T-helper 2 cell (primary cell): ENCODE measurements around the gene CNTN5.
"Not testable (repeated sequence)": the region's sequence is repeated elsewhere in the genome, so short reads cannot be mapped to it uniquely, and the experiment has no call there.

Source experiments
- DNase-seq, 5 experiments: peaks; one replicate each; pipeline versions ENCODE4 v3.0.0 to v3.0.0-alpha.2; 2012 to 2022

Gene CNTN5

DNA sequence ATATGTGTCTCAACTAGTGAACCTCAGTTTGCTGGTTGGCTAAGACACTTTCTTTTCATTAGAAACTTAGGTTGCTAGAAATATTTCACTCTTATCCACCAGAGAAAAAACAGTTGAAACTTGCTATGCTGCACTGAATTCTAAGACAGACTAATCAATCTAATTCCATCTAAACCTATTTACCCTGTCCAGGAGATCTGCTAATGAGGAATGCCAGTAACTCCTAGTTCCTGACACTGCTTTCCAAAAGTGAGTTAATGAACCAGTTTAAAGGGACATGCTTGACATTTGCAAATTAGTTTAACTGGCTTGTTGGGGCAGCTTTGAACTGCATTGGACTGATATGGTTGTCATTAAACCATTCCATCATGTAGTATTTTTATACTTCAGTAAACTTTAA, 258.5 kb downstream of the CNTN5 start:
- no peak for DNase-seq

DNA sequence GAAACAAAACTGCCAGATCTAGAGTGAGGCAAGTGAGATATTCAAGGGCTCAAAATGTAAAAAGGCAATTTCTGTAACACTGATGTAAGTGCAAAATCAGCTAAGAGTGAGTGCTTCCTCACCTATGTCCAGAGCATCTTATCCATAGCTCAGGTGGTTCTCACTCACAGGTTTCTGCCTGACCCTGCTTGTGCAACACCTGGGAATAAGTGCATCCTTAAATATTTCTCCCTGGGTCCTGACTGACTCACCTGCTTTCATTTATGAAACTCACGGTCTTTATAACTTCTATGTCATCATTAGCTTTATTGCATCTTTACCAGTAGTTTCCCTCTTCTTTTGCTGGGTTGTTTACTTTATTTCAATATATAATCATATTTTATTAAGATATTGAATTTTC, 260.6 kb downstream of the CNTN5 start:
- DNase-seq, result no peak

DNA sequence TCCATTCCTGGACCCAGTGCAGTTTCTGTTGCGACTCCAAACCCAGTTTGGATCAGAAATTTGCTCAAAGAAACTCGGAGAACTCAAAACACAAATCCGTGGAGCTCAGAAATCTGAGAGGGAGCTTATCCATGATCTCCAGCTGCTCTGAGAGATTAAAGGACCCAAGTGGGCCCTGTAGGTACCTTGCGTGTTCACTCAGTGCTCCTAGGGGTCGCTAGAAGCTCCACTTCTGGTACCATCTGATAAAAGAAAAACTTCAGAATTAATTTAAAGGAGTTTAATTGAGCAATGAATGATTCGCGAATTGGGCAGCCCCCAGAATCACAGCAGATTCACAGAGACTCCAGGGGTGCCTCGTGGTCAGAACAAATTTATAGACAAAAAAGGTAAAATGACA, 277.2 kb downstream of the CNTN5 start:
- DNase-seq, result not testable (repeated sequence)

DNA sequence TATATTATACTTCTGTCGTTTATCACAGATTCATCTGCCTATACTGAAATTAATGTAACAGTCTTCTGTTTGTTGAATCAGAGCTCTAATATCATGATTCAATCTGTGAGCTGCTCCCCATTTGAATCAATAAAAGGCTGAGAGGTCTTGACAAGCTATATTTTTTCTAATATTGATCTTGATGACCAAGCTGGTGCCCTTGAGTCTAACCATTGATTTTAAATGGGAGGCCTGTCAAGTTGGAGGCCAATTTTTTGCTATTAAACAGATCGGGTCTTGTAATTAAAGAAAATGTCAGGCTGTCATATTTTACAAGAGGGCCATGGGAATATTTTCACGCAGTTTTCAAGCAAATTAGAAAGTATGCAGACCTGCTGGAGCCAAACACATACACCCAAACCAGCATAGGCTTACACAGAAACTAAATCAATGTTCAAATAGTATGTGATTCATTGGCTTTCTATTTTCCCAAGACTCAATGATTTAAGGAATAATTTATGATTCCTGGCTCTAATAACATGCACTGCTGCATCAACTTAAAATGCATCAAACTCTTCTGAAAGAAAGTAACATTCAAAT, 286.9 kb downstream of the CNTN5 start:
- DNase-seq, result no peak

DNA sequence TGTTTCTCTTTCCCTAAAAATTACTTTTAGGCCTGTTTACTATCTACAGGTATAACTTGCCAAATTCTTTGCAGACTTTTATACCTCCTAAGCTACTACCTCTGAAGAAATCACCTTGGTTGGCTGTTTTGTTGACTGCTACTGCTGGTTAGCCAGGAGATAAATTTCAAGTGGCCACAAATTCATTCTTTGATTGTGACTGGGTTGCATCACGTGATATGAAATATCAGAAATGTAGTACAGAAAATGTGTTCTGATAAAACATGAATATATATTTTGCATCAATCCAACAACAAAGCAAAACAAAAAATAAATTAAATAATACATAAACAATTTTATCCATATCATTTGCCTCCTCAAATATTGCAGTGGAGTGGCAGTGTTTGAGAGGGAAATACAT, 291.1 kb downstream of the CNTN5 start:
- no peak for DNase-seq

DNA sequence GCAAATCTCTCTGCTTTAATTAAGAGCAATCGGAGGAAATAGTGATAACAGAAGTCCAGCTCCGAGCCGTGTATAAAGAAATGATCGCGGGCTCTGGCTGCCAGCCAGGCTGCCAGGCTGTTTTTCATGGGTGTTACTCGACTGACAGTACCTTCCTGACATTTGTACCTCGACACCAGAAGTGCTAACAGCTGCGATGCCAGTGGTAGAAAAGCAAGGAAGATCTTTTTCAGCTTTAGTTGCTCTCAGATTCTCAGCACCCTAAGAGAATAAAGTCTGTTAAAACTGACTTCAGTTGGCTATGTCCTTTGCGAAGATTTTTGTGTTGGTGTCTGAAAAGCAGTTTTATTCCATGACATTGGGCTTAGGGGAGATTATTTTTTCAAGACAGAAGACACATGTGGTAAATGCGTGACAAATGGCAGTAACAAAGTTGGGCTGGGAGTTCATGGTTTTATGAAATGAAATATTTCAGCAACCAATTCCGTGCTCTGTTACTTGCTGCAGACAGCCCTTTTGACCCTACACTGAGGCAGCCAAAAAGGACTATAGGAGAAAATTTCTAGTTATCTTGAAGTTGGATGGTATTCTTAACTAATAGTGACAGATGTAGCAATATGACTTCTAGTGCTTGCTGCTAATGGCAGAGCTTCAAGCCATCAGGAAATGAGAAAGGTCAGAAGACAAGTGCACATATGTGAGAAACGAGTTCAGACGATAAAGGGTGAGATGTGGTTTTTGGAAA, 296.2 kb downstream of the CNTN5 start:
- no peak for DNase-seq

DNA sequence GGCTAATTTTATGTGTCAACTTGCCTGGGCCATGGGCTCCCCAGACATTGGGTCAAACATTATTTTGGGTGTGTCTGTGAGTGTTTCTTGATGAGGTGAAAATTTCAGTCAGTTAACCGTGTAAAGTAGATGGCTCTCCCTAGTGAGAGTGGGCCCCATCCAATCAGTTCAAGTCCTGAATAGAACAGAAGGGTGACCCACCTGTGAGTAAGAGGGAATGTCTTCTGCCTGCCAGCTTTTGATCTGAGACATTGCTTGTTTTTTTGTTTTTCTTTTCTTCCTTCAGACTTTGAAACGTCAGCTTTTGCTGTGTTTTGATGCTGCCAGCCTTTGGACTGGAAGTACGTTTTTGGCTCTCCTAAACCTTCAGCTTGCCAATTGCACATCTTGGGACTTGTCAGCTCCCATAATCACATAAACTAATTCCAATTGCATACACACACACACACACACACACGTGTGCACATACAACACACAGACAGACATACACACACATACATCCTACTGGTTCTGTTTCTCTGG, 300.1 kb downstream of the CNTN5 start:
- no peak for DNase-seq

DNA sequence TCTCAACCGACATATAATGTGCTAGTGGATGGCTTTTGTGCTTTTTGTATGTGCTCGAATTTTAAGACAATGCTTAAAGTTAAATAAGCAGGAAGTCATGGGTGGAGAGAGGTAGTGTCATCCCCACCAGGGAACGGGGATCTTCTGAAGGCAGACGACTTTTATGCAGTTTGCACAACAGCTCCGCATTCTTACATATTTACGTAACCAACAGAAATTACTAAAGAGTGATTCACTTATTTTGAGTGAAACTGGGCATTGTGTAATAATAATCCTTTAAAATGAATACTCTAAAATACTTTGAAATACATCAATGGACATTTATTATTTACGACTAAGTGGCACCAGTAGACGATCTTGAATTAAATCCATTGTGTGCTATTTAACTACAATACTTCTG, 305.1 kb downstream of the CNTN5 start:
- DNase-seq, result no peak

DNA sequence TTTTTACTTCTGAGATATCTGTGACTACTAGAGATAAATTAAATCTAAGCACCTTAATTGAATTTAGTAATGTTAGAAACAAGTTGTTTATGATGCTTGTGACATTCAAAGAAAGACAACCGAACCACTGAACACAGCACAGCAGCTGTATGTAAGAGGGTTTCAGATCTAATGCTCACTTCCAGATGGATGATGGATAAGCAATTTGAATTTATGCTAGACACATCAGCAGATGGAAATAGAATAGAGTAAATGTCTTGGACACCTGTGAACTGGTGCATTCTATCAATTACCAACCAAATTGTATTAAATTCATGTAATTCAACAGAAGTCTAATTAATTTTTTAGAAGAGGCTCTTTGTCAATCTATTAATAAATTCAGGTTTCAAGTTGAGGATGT, 306.3 kb downstream of the CNTN5 start:
- no peak for DNase-seq

DNA sequence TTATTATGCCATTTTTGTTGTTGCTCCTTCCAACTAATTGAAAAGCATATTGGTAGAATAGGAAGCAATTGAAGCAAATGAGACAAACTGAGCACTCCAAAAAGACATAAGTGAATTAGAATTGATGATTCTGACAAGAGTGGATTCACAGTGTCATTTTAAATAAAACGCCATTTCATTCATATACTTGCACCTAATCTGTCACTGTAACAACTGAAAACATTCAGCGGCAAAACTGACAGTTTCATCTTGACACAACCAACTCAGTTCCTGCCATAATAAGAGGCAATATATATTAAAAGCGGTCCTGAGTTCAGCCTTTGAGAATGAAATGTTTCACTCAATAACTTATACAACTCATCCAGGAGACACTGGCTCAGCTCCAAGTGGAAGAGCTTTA, 306.8 kb downstream of the CNTN5 start:
- DNase-seq, result no peak

DNA sequence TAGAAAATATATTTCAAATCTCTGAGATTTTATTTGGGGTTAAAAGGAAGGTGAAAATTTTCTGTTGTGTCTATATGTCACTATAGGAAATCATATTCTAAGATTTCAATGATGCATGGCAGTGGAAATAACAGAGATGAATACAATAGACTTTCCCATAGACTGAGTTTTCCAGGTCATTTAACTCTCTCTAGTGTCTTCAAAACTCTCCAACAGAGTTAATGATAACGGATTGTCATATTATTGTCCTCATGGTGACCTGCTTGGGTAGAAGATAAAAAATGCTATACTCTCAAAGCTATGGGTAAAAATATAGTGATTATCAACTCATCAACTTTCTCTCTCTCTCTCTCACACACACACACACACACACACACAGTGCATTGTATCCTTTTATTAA, 312.9 kb downstream of the CNTN5 start:
- no peak for DNase-seq

DNA sequence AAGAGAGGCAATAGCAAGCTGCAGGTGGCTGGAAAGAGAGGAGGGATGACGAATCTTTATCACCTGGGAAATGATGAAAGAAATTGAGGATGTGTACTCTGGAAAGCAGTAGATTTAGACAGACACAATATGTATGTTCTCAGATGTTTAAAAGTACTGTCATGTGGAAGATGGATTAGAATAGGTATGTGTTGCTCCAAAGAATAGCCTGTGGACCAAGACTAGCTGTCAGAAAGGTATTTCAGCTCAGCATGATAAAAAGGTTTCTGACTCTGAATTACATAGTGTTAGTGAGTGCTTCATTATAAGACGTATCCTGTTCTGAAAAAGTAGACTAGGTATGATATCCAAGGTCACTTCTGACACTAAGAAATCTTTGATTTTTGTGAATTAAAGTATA, 322.4 kb downstream of the CNTN5 start:
- no peak for DNase-seq

DNA sequence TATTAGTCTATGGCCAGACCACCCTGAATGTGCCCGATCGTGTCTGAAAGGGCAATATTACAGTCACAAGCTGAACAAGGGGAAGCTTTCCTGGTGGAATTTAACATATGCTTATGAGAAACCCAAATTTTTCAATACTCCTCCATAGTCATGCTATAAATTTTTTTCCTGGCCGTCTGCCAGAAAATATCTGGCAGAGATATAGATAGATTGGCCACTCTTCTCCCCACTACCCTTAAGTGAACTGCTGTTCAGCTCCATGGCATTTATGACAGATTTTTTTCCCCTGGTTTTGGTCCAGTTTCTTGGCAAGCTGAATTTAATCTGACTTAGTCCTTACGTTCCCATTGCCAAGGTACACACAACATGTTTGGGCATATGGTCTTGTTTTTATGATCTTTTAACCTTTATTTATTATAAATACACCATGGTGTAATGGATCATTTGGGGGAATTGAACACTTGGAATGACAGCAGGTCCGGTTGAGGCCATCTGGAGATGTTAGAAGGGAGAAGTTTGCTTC, 328.5 kb downstream of the CNTN5 start:
- DNase-seq, result no peak

DNA sequence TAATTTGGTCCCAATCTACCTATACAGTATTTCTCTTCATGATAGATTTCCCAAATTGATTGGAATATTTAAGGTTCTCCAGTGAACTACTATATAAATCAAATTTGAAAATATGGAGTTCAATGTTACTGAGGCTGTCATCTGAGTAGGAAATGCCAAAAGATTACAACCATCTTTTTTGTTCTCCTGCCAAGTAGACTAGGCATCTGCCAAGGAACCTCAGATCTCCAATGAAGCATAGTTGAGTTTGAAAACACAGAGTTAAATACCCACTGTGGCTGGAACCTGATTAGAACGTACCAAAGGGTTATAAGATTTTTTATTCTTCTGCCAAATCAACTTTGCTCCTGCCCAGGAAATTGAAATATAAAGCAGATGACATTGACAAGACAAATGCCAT, 330.9 kb downstream of the CNTN5 start:
- DNase-seq, result no peak

DNA sequence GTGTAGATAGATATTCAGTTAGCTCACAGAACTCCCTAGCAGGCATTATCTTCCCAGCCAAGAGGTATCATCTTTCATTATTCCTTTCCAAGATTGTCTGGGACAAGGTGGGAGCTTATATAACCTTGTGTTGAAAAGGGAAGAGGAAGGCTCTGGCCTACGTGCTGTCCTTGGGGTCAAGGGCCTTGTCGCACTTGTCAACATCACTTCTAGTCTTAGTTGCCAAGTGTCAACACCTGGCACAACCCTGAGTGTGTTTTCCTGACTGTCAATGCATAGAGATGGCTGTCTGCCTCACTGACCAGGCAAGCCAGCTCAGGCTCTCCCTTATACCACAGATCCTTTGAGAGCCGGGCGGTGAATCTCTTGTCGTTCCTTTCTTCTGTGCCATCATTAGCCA, 331.9 kb downstream of the CNTN5 start:
- no peak for DNase-seq

DNA sequence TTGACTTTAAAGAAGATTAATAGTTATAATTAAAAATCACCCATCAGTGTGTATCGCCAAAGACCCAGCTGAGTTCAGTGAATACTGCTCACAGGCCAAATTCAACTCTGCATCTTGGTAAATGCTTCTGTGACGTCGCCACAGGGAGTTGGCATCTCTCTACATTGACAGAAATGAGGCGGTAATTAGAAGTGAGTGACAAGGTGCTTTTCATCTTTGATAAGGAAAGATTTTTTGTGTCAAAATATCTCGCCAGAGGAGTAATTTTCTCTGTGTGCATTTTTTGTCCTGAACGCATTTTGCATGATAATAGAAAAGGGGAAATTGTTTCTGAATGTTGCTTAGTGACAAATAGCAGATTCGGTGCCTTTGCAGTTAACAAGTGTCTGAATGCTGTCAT, 345.8 kb downstream of the CNTN5 start:
- DNase-seq, result no peak

DNA sequence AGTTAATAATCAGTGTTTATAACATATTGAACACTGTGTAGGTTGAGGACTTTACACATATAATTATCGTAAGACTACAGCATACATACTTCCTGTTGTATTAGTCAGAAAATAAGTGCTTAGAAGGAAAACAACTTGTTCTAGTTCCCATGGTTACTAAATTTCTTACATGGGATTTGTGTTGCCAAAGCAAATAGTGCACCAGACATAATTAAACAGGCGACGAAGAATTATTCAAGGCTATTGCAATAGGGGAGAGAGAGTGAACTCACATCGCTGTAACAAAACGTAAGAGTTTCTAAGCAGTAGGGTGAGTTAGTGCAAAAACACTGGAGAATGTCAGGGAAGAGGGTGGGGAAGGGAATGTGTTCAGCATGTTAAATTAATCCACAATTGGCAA, 347.8 kb downstream of the CNTN5 start:
- no peak for DNase-seq

DNA sequence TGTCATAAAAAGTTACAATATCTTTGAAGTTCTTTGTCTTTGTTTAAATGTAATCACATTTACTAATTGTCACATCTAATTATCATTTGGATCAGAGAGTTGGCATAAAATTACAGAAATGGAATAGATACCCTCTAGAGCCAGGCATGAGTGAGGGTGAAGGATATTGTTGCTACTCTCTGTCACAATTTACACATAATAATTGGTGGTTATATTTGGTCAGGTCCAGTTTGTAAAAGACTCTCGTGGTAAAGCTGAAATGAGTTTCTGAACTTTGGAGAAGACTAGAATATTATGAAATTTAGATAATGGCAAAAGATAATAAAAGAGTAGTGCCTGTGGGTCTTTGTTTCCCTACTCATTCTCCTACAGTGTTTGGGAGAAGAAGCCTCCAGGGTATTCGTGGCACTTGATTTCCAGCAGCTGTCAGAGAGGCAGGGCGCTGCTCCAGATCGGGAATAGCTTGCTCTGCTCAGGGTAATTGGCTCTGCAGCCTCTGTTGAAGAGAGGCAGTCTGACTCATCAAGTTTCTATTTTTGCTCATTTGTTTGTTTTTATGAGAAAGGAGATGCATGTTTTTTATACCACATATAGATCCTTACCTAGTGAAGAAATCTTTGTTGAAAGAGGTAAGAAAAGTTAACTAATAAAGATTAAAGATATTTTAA, 349.9 kb downstream of the CNTN5 start:
- no peak for DNase-seq

DNA sequence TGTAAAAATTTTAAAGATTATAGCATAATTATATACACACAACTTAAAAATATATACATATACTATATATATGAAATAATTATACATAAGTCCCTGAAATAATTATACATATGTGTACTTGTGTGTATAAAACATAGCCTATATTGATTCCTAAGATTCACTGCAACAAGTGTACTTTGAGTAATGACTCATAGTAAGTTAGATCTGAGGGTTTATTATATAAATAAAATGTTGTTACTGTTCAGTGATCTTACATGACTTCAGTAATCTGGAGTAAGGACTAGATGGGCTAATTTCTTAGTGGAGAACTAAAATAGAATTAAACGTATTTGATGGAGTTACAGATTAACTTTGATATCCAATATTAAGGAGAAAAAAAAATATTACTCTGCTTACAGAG, 350.5 kb downstream of the CNTN5 start:
- DNase-seq, result no peak

DNA sequence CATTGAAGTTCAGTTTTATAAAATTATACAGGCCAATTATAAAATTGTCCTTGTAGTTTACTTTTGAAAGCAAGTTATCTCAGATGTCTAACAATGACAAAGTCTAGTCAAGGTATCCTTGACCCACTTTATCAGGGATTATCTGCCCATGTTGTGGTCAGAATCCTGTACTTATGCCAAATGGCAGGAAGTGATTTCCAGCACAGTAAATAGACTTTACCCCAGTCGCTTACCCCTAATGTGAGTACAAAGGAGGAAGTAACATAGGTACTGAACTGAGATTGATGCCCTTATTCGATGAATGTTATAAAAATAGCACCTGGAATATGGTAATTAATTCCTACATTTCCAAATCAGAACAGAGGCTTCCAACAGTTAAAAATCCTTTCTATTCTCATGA, 355.7 kb downstream of the CNTN5 start:
- DNase-seq, result no peak

DNA sequence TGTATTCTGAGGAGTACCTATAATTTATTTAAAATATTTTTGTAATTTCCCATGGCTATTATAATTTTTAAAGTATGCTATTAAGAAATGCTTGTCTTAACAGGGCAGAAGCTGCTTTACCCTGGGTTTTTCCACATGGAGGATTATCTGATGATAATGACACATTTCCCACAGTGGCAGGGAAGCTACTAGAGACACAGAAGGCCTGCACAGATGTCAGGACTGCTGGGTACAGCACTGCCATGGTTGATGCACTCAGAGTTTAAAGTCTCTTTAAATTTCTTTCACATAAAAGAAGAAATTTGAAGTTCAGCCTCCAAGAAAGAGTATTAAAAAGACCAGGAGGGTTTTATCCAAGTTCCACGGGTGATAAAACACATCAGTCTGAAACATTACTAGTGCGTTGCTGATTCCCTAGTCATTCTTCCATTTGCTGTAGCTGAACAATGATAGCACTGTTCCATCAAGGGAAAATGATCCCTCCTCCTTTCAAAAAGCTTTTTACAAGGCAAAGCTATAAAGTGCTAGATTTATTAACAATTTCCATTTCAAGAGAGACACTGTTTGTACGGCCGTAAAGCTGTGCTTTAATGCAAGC, 363.0 kb downstream of the CNTN5 start:
- no peak for DNase-seq

DNA sequence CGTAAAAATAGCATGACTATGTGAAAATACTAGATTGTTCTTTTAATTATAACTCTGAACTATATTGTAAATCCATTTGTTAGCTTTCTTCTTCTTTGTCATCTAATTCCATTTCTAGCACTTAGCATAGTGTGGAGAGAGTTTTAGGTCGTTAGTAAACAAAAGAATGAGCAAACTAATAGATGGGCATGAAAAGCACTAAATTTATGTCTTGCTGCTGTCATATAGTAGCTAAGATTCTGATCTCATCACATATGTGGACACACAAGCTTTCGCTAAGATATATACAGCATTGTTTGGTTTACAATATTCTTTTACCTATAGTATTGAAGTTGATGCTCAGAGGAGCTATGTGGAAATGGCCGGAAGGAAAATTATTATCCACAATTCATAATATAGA, 370.5 kb downstream of the CNTN5 start:
- no peak for DNase-seq

DNA sequence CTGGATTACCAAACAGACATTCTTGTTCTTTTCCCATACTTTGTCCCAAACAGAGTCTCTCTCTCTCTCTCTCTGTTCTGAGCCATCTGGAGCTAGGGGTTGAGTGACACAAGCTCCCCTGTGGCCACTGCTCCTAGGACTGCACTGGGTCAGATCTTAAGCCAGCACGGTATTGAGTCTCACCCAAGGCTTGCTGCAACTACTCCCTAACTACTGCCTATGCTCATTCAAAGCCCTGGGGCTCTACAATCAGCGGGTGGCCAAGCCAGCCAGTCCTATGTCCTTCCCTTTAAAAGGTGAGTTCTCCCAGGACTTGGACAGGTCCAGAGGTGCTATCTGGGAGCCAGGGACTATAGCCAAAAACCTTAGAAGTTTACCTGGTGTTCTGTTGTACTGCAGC, 385.6 kb downstream of the CNTN5 start:
- DNase-seq, result no peak

DNA sequence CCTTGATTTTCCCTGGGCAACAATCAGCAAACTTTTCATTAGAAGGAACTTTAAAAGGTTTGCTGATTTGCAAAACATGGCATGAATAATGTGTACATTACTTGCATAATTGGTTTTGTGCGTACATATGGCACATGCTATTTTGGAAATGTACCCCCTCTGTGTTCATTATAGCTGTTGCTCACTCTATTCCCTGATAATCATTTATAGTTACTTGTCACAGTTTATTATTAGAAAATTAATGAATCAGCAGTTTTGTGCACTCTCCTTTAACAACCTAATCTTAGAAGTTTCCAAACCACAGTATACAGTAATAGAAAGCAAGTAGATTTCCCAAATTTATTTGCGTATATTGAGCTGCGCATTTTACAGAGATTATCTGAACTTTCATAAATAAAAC, 389.9 kb downstream of the CNTN5 start:
- no peak for DNase-seq
